ENCODE results near the gene YDJC. TPM values are rescaled to one million over a fixed set of nuclear protein-coding genes. Genes with fewer than 3 reads are reported as not detected.
"Not testable (repeated sequence)": the region's sequence is repeated elsewhere in the genome, so short reads cannot be mapped to it uniquely, and the experiment has no call there.

The YDJC gene, protein sequence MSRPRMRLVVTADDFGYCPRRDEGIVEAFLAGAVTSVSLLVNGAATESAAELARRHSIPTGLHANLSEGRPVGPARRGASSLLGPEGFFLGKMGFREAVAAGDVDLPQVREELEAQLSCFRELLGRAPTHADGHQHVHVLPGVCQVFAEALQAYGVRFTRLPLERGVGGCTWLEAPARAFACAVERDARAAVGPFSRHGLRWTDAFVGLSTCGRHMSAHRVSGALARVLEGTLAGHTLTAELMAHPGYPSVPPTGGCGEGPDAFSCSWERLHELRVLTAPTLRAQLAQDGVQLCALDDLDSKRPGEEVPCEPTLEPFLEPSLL
- total RNA-seq (2014; rRNA removed) (79.4 and 122 TPM in 2 replicates), Bru-seq, nascent RNA (percentile 82 among the genes with signal in this experiment), BruChase-seq, experiment 1, labeled RNA remaining after a 6-hour chase (percentile 76 among the genes with signal in this experiment), BruChase-seq, experiment 2, labeled RNA remaining after a 2-hour chase (percentile 75 among the genes with signal in this experiment)
- long read RNA-seq, transcript YDJC-203 (5 exons, 1,410 nt): major isoform, 17 of 73 reads
- long read RNA-seq, transcript YDJC-201 (5 exons, 1,351 nt): minor isoform, 8 of 73 reads
- long read RNA-seq, transcript YDJC-206 (4 exons, 1,494 nt): minor isoform, 8 of 73 reads
- long read RNA-seq, transcript YDJC-205 (2 exons, 1,423 nt): minor isoform, 7 of 73 reads
- long read RNA-seq, partial matches to known transcripts: 15 of 73 reads
- long read RNA-seq, other reads (novel, unspliced or antisense): 14 of 73 reads

DNA sequence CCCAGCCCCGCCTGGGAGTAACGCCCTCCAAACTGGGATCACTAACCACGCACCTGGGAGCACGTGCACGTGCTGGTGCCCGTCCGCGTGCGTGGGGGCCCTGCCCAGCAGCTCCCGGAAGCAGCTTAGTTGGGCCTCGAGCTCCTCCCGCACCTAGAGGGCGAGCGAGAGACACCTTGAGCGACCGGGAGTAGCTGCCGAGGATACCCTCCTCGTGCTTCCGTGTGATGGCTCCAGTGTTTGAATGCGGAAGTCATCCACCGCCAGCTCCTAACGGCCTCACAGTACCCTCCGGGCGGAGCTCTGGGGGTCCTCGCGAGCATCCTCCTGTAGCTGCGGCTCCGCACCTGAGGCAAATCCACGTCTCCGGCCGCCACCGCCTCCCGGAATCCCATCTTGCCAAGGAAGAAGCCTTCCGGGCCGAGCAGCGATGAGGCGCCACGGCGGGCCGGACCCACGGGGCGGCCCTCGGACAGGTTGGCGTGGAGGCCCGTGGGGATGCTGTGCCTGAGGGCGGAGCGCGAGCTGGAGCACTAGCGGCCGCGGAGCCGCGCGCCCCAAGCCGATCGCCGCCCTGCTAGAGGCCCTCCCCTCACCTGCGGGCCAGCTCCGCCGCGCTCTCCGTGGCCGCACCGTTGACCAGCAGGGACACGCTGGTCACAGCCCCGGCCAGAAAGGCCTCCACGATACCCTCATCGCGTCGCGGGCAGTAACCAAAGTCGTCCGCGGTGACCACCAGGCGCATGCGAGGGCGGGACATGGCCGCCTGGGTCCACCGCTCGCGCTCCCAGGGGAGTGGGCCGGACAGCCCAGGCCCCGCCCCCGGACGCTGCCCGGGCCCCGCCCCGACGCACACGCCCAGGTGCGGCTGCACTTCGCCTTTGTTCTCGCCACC is at the start of gene YDJC:
TSS of gene YDJC (minus strand) at position 768 of the 895 bp plus-strand sequence. CDS start at position 760, 8 bp downstream.
- peak within 1 kb of the TSS; percentile 96 for H3K4me3 ChIP-seq (ENCODE audit: low read length)
- ATAC-seq (peak; percentile 89), DNase-seq (peak; percentile 92)
- ChIA-PET CTCF (interaction anchor here (0.6 to 1.4 kb wide), 4 partner anchors 12 to 173 kb away, joined by 3 to 15 read pairs (median 4); partner anchors contain the start of gene SDF2L1), POLR2A (ENCODE audit: unreplicated experiment) (interaction anchor here (0.5 to 1.2 kb wide), 6 partner anchors 12 to 627 kb away, joined by 3 to 7 read pairs (median 3); partner anchors contain the start of gene SDF2L1)
- intact Hi-C loops (cut with micrococcal nuclease): no loop called here
- H3K36me3 ChIP-seq (ENCODE audit: low read depth, low read length): peaks cover 3% of the 10 kb centered on the region; the same call in 1 of the 2 replicates
- H3K9ac ChIP-seq (ENCODE audit: low read length): peak within 1 kb of the TSS; percentile 100
- H3K9me3 ChIP-seq (ENCODE audit: low read length): no peaks in the 10 kb centered on the region
- H2AFZ ChIP-seq (ENCODE audit: low read length): peak within 1 kb of the TSS; percentile 80
- BruUV-seq (replicated peaks): TSS peak; percentile 65
- H3K27ac ChIP-seq (ENCODE audit: low read length): peak within 1 kb of the TSS; percentile 81
- H3K9me2 ChIP-seq (replicated peaks; ENCODE audit: low read length): no peaks in the 10 kb centered on the region
- H4K20me1 ChIP-seq (ENCODE audit: low read length): no peaks in the 10 kb centered on the region
- peak within 1 kb of the TSS; percentile 99 for H3K4me2 ChIP-seq (ENCODE audit: low read length)
- TF ChIP-seq, protein P1, sequence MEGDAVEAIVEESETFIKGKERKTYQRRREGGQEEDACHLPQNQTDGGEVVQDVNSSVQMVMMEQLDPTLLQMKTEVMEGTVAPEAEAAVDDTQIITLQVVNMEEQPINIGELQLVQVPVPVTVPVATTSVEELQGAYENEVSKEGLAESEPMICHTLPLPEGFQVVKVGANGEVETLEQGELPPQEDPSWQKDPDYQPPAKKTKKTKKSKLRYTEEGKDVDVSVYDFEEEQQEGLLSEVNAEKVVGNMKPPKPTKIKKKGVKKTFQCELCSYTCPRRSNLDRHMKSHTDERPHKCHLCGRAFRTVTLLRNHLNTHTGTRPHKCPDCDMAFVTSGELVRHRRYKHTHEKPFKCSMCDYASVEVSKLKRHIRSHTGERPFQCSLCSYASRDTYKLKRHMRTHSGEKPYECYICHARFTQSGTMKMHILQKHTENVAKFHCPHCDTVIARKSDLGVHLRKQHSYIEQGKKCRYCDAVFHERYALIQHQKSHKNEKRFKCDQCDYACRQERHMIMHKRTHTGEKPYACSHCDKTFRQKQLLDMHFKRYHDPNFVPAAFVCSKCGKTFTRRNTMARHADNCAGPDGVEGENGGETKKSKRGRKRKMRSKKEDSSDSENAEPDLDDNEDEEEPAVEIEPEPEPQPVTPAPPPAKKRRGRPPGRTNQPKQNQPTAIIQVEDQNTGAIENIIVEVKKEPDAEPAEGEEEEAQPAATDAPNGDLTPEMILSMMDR (conservative IDR thresholded peaks at IDR 0.05; ENCODE audit: low read depth, low read length): peak; percentile 57
- no peak for TF ChIP-seq EZH2phosphoT487 (IDR thresholded peaks at IDR 0.05; ENCODE audit: borderline replicate concordance, low read length)
- H3K79me2 ChIP-seq (ENCODE audit: low read length): peaks cover 40% of the 10 kb centered on the region
- H3F3A ChIP-seq (ENCODE audit: low read length, unreplicated experiment): no peaks in the 10 kb centered on the region
- peaks cover 10% of the 10 kb centered on the region for H3K4me1 ChIP-seq (ENCODE audit: insufficient read depth, low read length)
- H3K27me3 ChIP-seq (ENCODE audit: low read length): no peaks in the 10 kb centered on the region

DNA sequence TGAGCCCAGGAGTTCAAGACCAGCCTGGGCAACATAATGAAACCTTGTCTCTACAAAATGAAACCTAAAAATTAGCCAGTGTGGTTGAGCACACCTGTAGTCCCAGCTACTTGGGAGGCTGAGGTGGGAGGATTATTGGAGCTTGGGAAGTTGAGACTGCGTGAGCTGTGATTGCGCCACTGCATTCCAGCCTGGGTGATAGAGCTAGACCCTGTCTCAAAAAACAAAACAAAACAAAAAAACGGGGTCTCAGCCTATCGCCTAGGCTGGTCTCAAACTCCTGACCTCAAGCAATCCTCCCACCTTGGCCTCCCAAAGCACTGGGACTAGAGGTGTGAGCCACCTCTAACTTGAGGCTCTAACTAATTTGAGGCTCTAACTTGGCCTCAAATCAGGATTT is 49.6 kb upstream of the YDJC start:
- TF ChIP-seq, protein P1 (conservative IDR thresholded peaks at IDR 0.05; ENCODE audit: low read depth, low read length): no peak
- TF ChIP-seq EZH2phosphoT487 (IDR thresholded peaks at IDR 0.05; ENCODE audit: borderline replicate concordance, low read length) (no peak), EZH2 (IDR thresholded peaks at IDR 0.05; ENCODE audit: low read length, unreplicated experiment) (no peak)
- Histone ChIP-seq H3K9ac (ENCODE audit: low read length) (no peak overlapping the region), H3K9me3 (ENCODE audit: low read length) (no peaks in the 10 kb centered on the region), H3K79me2 (ENCODE audit: low read length) (no peaks in the 10 kb centered on the region), H3K27me3 (ENCODE audit: low read length) (no peaks in the 10 kb centered on the region), H2AFZ (ENCODE audit: low read length) (no peak overlapping the region), H3K36me3 (ENCODE audit: low read depth, low read length) (no peaks in the 10 kb centered on the region), H3K4me2 (ENCODE audit: low read length) (no peak overlapping the region), H3F3A (ENCODE audit: low read length, unreplicated experiment) (no peaks in the 10 kb centered on the region), H3K27ac (ENCODE audit: low read length) (no peak overlapping the region), H3K9me2 (replicated peaks; ENCODE audit: low read length) (no peaks in the 10 kb centered on the region), H3K4me1 (ENCODE audit: insufficient read depth, low read length) (no peaks in the 10 kb centered on the region), H4K20me1 (ENCODE audit: low read length) (no peaks in the 10 kb centered on the region), H3K4me3 (ENCODE audit: low read length) (no peak overlapping the region)
- ChIA-PET POLR2A (ENCODE audit: unreplicated experiment) (no interaction called here), CTCF (no interaction called here)
- no TSS peak for BruUV-seq (replicated peaks)
- DNase-seq (no peak), ATAC-seq (no peak)
- intact Hi-C loops (cut with micrococcal nuclease): no loop called here

DNA sequence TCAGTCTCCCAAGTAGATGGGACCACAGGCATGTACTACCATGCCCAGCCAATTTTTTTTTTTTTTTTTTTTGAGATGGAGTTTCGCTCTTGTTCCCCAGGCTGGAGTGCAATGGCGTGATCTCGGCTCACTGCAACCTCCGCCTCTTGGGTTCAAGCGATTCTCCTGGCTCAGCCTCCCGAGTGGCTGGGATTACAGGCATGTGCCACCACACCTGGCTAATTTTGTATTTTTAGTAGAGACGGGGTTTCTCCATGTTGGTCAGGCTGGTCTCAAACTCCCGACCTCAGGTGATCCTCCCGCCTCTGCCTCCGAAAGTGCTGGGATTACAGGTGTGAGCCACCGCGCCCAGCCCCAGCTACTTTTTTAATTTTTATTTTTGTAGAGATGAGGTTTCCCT is 49.0 kb upstream of the YDJC start:
- H3K4me1 ChIP-seq (ENCODE audit: insufficient read depth, low read length); H3K4me2 ChIP-seq (ENCODE audit: low read length); H2AFZ ChIP-seq (ENCODE audit: low read length); H3K27me3 ChIP-seq (ENCODE audit: low read length); H3K27ac ChIP-seq (ENCODE audit: low read length); H4K20me1 ChIP-seq (ENCODE audit: low read length); H3K4me3 ChIP-seq (ENCODE audit: low read length); H3K9me2 ChIP-seq (replicated peaks; ENCODE audit: low read length); H3F3A ChIP-seq (ENCODE audit: low read length, unreplicated experiment); POLR2A ChIA-PET (ENCODE audit: unreplicated experiment); intact Hi-C loops (cut with micrococcal nuclease); H3K79me2 ChIP-seq (ENCODE audit: low read length); DNase-seq; H3K9me3 ChIP-seq (ENCODE audit: low read length); CTCF ChIA-PET; H3K36me3 ChIP-seq (ENCODE audit: low read depth, low read length); H3K9ac ChIP-seq (ENCODE audit: low read length); BruUV-seq (replicated peaks); ATAC-seq: not testable (repeated sequence)
